Astrocyte (in vitro differentiated cells and primary cell): ENCODE data around the gene NCOA7. TPM values are rescaled to one million over a fixed set of nuclear protein-coding genes. Genes with fewer than 3 reads are reported as not detected.

ENCODE experiments used
- DNase-seq: peaks from one replicate; pipeline ENCODE4 v3.0.0-alpha.2; 2010; ENCODE audit warnings: low read depth
- FAIRE-seq: peaks from 2 replicates; lab custom pipeline; 2011; peaks lifted over from hg19 to GRCh38; lab: Jason Lieb, UNC
- H2AFZ ChIP-seq: 2 replicates; pipeline ENCODE4 v1.6.0; 2012; ENCODE audit warnings: low read depth, low read length, inconsistent platforms
- H3K27ac ChIP-seq: 2 replicates; pipeline ENCODE4 v1.5.1; 2011; ENCODE audit warnings: low read depth, low read length, inconsistent platforms
- H3K27me3 ChIP-seq: 2 replicates; pipeline ENCODE4 v1.6.0; 2011; ENCODE audit warnings: low read length, inconsistent platforms; ENCODE audit not compliant: insufficient read depth
- H3K36me3 ChIP-seq: 2 replicates; pipeline ENCODE4 v1.5.1; 2011; ENCODE audit warnings: low read length, inconsistent platforms; ENCODE audit not compliant: insufficient read depth
- H3K4me1 ChIP-seq: 2 replicates; pipeline ENCODE4 v1.5.1; 2011; ENCODE audit warnings: low read length, inconsistent platforms; ENCODE audit not compliant: insufficient read depth
- H3K4me2 ChIP-seq: 2 replicates; pipeline ENCODE4 v1.6.0; 2012; ENCODE audit warnings: low read length, inconsistent platforms
- H3K4me3 ChIP-seq: 2 replicates; pipeline ENCODE4 v1.5.1; 2011; ENCODE audit warnings: low read depth, mild to moderate bottlenecking, low read length, inconsistent platforms; ENCODE audit not compliant: insufficient read depth
- H3K79me2 ChIP-seq: 2 replicates; pipeline ENCODE4 v1.6.0; 2012; ENCODE audit warnings: mild to moderate bottlenecking, low read length, inconsistent platforms; ENCODE audit not compliant: insufficient read depth
- H3K9ac ChIP-seq: 2 replicates; pipeline ENCODE4 v1.6.0; 2012; ENCODE audit warnings: mild to moderate bottlenecking, low read length, inconsistent platforms
- H3K9me3 ChIP-seq: 2 replicates; pipeline ENCODE4 v1.5.1; 2012; ENCODE audit warnings: low read depth, mild to moderate bottlenecking, low read length, inconsistent platforms; ENCODE audit not compliant: insufficient read depth
- H4K20me1 ChIP-seq: 2 replicates; pipeline ENCODE4 v1.6.0; 2012; ENCODE audit warnings: low read length, inconsistent platforms; ENCODE audit not compliant: insufficient read depth
- H3K27ac Mint-ChIP-seq: one replicate; pipeline ENCODE4 v1.8.0; 2021; ENCODE audit warnings: mild to moderate bottlenecking, mixed read lengths; ENCODE audit not compliant: unreplicated experiment
- H3K27me3 Mint-ChIP-seq: one replicate; pipeline ENCODE4 v1.8.0; 2021; ENCODE audit warnings: low read depth, mixed read lengths; ENCODE audit not compliant: unreplicated experiment
- H3K36me3 Mint-ChIP-seq: one replicate; pipeline ENCODE4 v1.8.0; 2021; ENCODE audit warnings: low read depth, mixed read lengths; ENCODE audit not compliant: unreplicated experiment
- H3K4me1 Mint-ChIP-seq: one replicate; pipeline ENCODE4 v1.8.0; 2021; ENCODE audit warnings: low read depth, mixed read lengths; ENCODE audit not compliant: unreplicated experiment
- H3K4me3 Mint-ChIP-seq: one replicate; pipeline ENCODE4 v1.8.0; 2021; ENCODE audit warnings: mild to moderate bottlenecking, moderate library complexity, mixed read lengths; ENCODE audit not compliant: unreplicated experiment
- H3K9me3 Mint-ChIP-seq: one replicate; pipeline ENCODE4 v1.8.0; 2021; ENCODE audit warnings: mild to moderate bottlenecking, mixed read lengths; ENCODE audit not compliant: unreplicated experiment
- CTCF ChIP-seq: IDR thresholded peaks from 2 replicates; pipeline ENCODE4 v1.5.1; 2011; ENCODE audit warnings: low read depth, mild to moderate bottlenecking, inconsistent platforms, low read length, moderate library complexity; ENCODE audit not compliant: insufficient read depth
- EZH2 ChIP-seq: IDR thresholded peaks from 2 replicates; pipeline ENCODE4 v1.6.1; 2012; ENCODE audit warnings: mild to moderate bottlenecking, low read length, inconsistent platforms; ENCODE audit not compliant: insufficient read depth
- total RNA-seq: library from RNA; stranded (reverse); gene quantifications from 2 replicates; pipeline ENCODE4 v1.2.1, GENCODE V29; 2021

Gene NCOA7
- total RNA-seq, 1 donor from 2014 or later, result 26.0 TPM

- DNase-seq (no peak), FAIRE-seq (no peak)
- Histone ChIP-seq H2AFZ (no peak overlapping the region), H3K27me3 (no peaks in the 10 kb centered on the region), H3K79me2 (no peaks in the 10 kb centered on the region), H3K27ac (no peak overlapping the region), H3K9ac (no peak overlapping the region), H3K36me3 (no peaks in the 10 kb centered on the region), H4K20me1 (no peaks in the 10 kb centered on the region), H3K9me3 (no peaks in the 10 kb centered on the region), H3K4me3 (no peak overlapping the region), H3K4me1 (peaks cover 11% of the 10 kb centered on the region), H3K4me2 (no peak overlapping the region)
- Mint-ChIP-seq H3K27me3 (no peaks in the 10 kb centered on the region), H3K9me3 (peaks cover 11% of the 10 kb centered on the region), H3K4me1 (peaks cover 18% of the 10 kb centered on the region), H3K4me3 (no peak overlapping the region), H3K36me3 (no peaks in the 10 kb centered on the region), H3K27ac (no peak overlapping the region)
- TF ChIP-seq CTCF (no peak), EZH2 (no peak)
These were observed 148.3 kb downstream of the NCOA7 start for GRCh38 chr6:125939026-125939425.

GRCh38 chr6:125939791-125940190 lies 149.0 kb downstream of the NCOA7 start:
- H3K4me3 Mint-ChIP-seq, result no peak overlapping the region
- Histone ChIP-seq H3K36me3 (no peaks in the 10 kb centered on the region), H4K20me1 (no peaks in the 10 kb centered on the region), H3K4me1 (peaks cover 16% of the 10 kb centered on the region), H3K79me2 (no peaks in the 10 kb centered on the region), H3K4me2 (no peak overlapping the region), H3K9me3 (no peaks in the 10 kb centered on the region), H3K27ac (no peak overlapping the region), H3K9ac (no peak overlapping the region), H3K4me3 (no peak overlapping the region), H2AFZ (no peak overlapping the region), H3K27me3 (no peaks in the 10 kb centered on the region)
- H3K27me3 Mint-ChIP-seq, result no peaks in the 10 kb centered on the region
- no peak overlapping the region for H3K27ac Mint-ChIP-seq
- H3K9me3 Mint-ChIP-seq, result peaks cover 11% of the 10 kb centered on the region
- peaks cover 20% of the 10 kb centered on the region for H3K4me1 Mint-ChIP-seq
- FAIRE-seq (no peak), DNase-seq (no peak)
- TF ChIP-seq EZH2 (no peak), CTCF (no peak)
- no peaks in the 10 kb centered on the region for H3K36me3 Mint-ChIP-seq

GRCh38 chr6:125940247-125941041 lies 149.7 kb downstream of the NCOA7 start:
- Mint-ChIP-seq H3K9me3 (peaks cover 9% of the 10 kb centered on the region), H3K36me3 (no peaks in the 10 kb centered on the region), H3K27ac (no peak overlapping the region), H3K27me3 (no peaks in the 10 kb centered on the region), H3K4me3 (no peak overlapping the region), H3K4me1 (peaks cover 21% of the 10 kb centered on the region)
- H3K36me3 ChIP-seq, result no peaks in the 10 kb centered on the region
- H3K9ac ChIP-seq, result no peak overlapping the region
- H3K4me1 ChIP-seq, result peaks cover 22% of the 10 kb centered on the region
- no peaks in the 10 kb centered on the region for H4K20me1 ChIP-seq
- no peak for DNase-seq
- H2AFZ ChIP-seq, result no peak overlapping the region
- peak overlapping the region; percentile 19 for H3K4me2 ChIP-seq
- no peak for TF ChIP-seq CTCF
- no peak for TF ChIP-seq EZH2
- no peak overlapping the region for H3K4me3 ChIP-seq
- H3K9me3 ChIP-seq, result no peaks in the 10 kb centered on the region
- H3K27ac ChIP-seq, result no peak overlapping the region
- FAIRE-seq, result no peak
- no peaks in the 10 kb centered on the region for H3K79me2 ChIP-seq
- H3K27me3 ChIP-seq, result no peaks in the 10 kb centered on the region
